ENCODE results near the gene ODAD3.

DNA sequence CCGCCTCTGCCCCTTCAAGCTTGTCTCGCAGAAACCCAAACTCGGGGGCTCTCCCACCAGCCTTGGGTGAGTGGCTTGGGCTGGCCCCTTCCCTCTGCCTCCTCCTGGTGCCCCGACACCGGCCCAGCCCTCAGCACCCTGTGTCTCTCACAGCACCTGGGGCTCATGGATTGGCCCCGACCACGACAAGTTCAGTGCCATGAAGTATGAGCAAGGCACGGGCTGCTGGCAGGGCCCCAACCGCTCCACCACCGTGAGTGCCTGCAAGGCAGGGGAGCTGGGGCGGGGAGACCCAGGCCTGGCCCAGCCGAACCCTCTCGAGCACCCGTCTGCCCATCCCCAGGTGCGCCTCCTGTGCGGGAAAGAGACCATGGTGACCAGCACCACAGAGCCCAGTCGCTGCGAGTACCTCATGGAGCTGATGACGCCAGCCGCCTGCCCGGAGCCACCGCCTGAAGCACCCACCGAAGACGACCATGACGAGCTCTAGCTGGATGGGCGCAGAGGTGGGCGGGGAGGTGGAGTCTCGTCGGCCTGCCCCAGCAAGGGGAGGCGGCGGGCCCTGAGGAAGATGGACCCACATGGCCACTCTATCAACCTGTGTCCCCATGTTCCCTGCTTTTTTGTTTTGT lies 14.1 kb upstream of the ODAD3 start:
- TF ChIP-seq, protein P1, sequence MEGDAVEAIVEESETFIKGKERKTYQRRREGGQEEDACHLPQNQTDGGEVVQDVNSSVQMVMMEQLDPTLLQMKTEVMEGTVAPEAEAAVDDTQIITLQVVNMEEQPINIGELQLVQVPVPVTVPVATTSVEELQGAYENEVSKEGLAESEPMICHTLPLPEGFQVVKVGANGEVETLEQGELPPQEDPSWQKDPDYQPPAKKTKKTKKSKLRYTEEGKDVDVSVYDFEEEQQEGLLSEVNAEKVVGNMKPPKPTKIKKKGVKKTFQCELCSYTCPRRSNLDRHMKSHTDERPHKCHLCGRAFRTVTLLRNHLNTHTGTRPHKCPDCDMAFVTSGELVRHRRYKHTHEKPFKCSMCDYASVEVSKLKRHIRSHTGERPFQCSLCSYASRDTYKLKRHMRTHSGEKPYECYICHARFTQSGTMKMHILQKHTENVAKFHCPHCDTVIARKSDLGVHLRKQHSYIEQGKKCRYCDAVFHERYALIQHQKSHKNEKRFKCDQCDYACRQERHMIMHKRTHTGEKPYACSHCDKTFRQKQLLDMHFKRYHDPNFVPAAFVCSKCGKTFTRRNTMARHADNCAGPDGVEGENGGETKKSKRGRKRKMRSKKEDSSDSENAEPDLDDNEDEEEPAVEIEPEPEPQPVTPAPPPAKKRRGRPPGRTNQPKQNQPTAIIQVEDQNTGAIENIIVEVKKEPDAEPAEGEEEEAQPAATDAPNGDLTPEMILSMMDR (IDR thresholded peaks at IDR 0.05; ENCODE audit: low read length) = no peak
- TF ChIP-seq EZH2phosphoT487 (IDR thresholded peaks at IDR 0.05; ENCODE audit: low read length) = no peak
